ENCODE data around the gene EP400.

DNA sequence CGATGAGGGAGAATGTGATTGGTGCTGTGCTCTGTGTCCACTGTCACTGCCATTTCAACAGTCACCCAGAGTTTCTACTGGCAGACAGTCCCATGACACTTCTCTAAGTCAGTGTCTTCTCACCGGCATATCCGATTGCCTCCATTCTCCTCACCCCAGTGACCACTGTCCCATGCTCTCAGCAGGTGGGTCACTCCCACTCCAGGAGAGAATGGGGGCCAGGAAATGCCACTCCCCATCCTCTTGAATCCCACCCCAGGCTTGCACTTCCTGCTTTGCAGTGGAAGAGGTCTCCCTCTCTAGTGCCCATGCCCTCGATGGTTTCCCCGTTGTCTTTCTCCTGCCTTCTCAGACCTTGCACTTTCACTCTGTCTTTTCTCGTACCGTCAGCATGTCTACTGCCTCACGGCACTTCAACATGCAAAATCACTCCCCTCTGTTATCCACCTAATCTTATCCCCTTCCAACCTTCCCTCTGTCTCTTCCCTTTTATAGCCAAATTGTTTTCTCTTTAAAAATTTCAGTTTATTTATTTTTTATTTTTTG, 2.2 kb upstream of the EP400 start:
- TF ChIP-seq, protein P1, sequence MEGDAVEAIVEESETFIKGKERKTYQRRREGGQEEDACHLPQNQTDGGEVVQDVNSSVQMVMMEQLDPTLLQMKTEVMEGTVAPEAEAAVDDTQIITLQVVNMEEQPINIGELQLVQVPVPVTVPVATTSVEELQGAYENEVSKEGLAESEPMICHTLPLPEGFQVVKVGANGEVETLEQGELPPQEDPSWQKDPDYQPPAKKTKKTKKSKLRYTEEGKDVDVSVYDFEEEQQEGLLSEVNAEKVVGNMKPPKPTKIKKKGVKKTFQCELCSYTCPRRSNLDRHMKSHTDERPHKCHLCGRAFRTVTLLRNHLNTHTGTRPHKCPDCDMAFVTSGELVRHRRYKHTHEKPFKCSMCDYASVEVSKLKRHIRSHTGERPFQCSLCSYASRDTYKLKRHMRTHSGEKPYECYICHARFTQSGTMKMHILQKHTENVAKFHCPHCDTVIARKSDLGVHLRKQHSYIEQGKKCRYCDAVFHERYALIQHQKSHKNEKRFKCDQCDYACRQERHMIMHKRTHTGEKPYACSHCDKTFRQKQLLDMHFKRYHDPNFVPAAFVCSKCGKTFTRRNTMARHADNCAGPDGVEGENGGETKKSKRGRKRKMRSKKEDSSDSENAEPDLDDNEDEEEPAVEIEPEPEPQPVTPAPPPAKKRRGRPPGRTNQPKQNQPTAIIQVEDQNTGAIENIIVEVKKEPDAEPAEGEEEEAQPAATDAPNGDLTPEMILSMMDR (IDR thresholded peaks at IDR 0.05; ENCODE audit: low read length): no peak
- TF ChIP-seq EZH2 (IDR thresholded peaks at IDR 0.05; ENCODE audit: borderline replicate concordance, low read length): no peak
